K562 (cell line): ENCODE results near the gene TEX35. TPM values are rescaled to one million over a fixed set of nuclear protein-coding genes. Genes with fewer than 3 reads are reported as not detected.

ENCODE experiments used
- ATAC-seq: fragments of 200-7000 bp; cut with Tn5 transposase; 3 replicates; pipeline ENCODE4 v1.9.1; 2020; ENCODE audit warnings: moderate library complexity
- BruUV-seq: library from RNA; stranded (reverse); fragments of 400-500 nt; replicated peaks from 2 replicates; lab custom pipeline; 2021; lab: Mats Ljungman, UMichigan
- CTCF ChIA-PET: fragments of 300-600 bp; formaldehyde crosslinking; extraction: SDS; loops from one replicate; lab custom pipeline; 2021; ENCODE audit warnings: low intra/inter-chr PET ratio; lab: Yijun Ruan, JAX
- POLR2A ChIA-PET: fragments of 300-600, 350-650 bp; sonication (Branson Sonifier 250); formaldehyde crosslinking; extraction: SDS; loops from one replicate; lab custom pipeline; 2021; ENCODE audit warnings: antibody characterized with exemption, inconsistent platforms; lab: Yijun Ruan, JAX
- DNase-seq, 4 experiments: peaks; one replicate each; pipeline versions ENCODE4 v3.0.0 to v3.0.0-alpha.2; 2011 to 2018; ENCODE audit warnings: low spot score in 3 of 4, mixed read lengths in 3 of 4; ENCODE audit errors: extremely low read depth in 1 of 4
- FAIRE-seq: peaks from 2 replicates; lab custom pipeline; 2011; peaks lifted over from hg19 to GRCh38; lab: Jason Lieb, UNC
- H2AFZ ChIP-seq: 2 replicates; pipeline ENCODE4 v1.6.0; 2011; ENCODE audit warnings: low read depth, low read length, control low read depth, inconsistent platforms
- H3K27ac ChIP-seq: fragments of 200-600 bp; 3 replicates; pipeline ENCODE4 v1.8.0; 2011; ENCODE audit warnings: low read depth, mild to moderate bottlenecking, control low read depth, inconsistent platforms, low read length, moderate library complexity, mixed read lengths; ENCODE audit errors: extremely low read depth
- H3K27me3 ChIP-seq, 2 experiments: fragments of 300-600 bp in 1 of 2; 2 replicates in 1 of 2; 3 replicates in 1 of 2; pipeline versions ENCODE4 v1.6.0 to v1.8.0; 2011; ENCODE audit warnings: inconsistent platforms in 2 of 2, low read length in 2 of 2, mild to moderate bottlenecking in 1 of 2, mixed read lengths in 1 of 2, moderate library complexity in 1 of 2; ENCODE audit not compliant: control insufficient read depth in 2 of 2, insufficient read depth in 2 of 2
- H3K36me3 ChIP-seq: fragments of 300-600 bp; 3 replicates; pipeline ENCODE4 v1.8.0; 2011; ENCODE audit warnings: mild to moderate bottlenecking, low read length, inconsistent platforms; ENCODE audit not compliant: control insufficient read depth, insufficient read depth
- H3K4me1 ChIP-seq, 2 experiments: fragments of 200-600 bp in 1 of 2; replicated peaks in 1 of 2; 2 replicates in 1 of 2; 3 replicates in 1 of 2; pipeline versions ENCODE4 v1.5.1 to v1.8.0; 2011; ENCODE audit warnings: inconsistent platforms in 2 of 2, low read length in 2 of 2, mild to moderate bottlenecking in 1 of 2, mixed read lengths in 1 of 2, moderate library complexity in 1 of 2; ENCODE audit not compliant: control insufficient read depth in 2 of 2, insufficient read depth in 2 of 2
- H3K4me2 ChIP-seq: 2 replicates; pipeline ENCODE4 v1.6.1; 2011; ENCODE audit warnings: low read length, control low read depth, inconsistent platforms, mixed read lengths; ENCODE audit not compliant: insufficient read depth
- H3K4me3 ChIP-seq: fragments of 200-600 bp; sonication (generic), shearing (Covaris generic); 2 replicates; pipeline ENCODE4 v1.5.1; 2016; ENCODE audit warnings: control low read depth, inconsistent platforms
- H3K79me2 ChIP-seq: fragments of 200-600 bp; 3 replicates; pipeline ENCODE4 v1.8.0; 2011; ENCODE audit warnings: low read length, inconsistent platforms; ENCODE audit not compliant: control insufficient read depth, insufficient read depth
- H3K9ac ChIP-seq, 2 experiments: 2 replicates each; pipeline versions ENCODE4 v1.6.0 to v1.6.1; 2011; ENCODE audit warnings: low read depth in 2 of 2, low read length in 2 of 2, control low read depth in 1 of 2, inconsistent platforms in 1 of 2, mild to moderate bottlenecking in 1 of 2, mixed read lengths in 1 of 2; ENCODE audit not compliant: insufficient read depth in 1 of 2
- H3K9me1 ChIP-seq: one replicate; pipeline ENCODE4 v1.6.0; 2011; ENCODE audit warnings: inconsistent platforms, mild to moderate bottlenecking, low read length, moderate library complexity; ENCODE audit not compliant: control insufficient read depth, insufficient read depth
- H3K9me3 ChIP-seq: replicated peaks from 2 replicates; pipeline ENCODE4 v1.5.1; 2011; ENCODE audit warnings: low read depth, low read length, inconsistent platforms; ENCODE audit not compliant: control insufficient read depth, insufficient read depth
- H4K20me1 ChIP-seq: replicated peaks from 2 replicates; pipeline ENCODE4 v1.6.1; 2011; ENCODE audit warnings: low read length, inconsistent platforms, mixed read lengths; ENCODE audit not compliant: control insufficient read depth, insufficient read depth
- CTCF ChIP-seq, 3 experiments: IDR thresholded peaks in 2 of 3; conservative IDR thresholded peaks in 1 of 3; 2 replicates each; pipeline ENCODE4 v1.5.1; 2011 to 2012; ENCODE audit warnings: low read length in 3 of 3, mild to moderate bottlenecking in 3 of 3, control low read depth in 2 of 3, improper control_type of control experiment in 1 of 3, inconsistent platforms in 1 of 3, low read depth in 1 of 3, mixed read lengths in 1 of 3, moderate library complexity in 1 of 3; ENCODE audit not compliant: insufficient read depth in 2 of 3
- CXXC5 ChIP-seq: fragments of 250-450 bp; sonication (Bioruptor Pico); IDR thresholded peaks from 2 replicates; pipeline ENCODE4 v1.8.0; 2022; ENCODE audit warnings: inconsistent platforms, mild to moderate bottlenecking, moderate library complexity
- E2F1 ChIP-seq: sonication (generic); formaldehyde crosslinking; IDR thresholded peaks from 2 replicates; pipeline ENCODE4 v1.8.1; 2023; ENCODE audit warnings: mild to moderate bottlenecking, missing genetic modification reagents, moderate library complexity
- JUNB ChIP-seq: fragments of 450-650 bp; formaldehyde crosslinking; conservative IDR thresholded peaks from 2 replicates; pipeline ENCODE4 v1.4.0; 2020; ENCODE audit warnings: mild to moderate bottlenecking
- MYNN ChIP-seq, 2 experiments: sonication (generic); formaldehyde crosslinking in 1 of 2; IDR thresholded peaks; 2 replicates each; pipeline versions ENCODE4 v1.5.0 to v1.6.1; 2016 to 2020; ENCODE audit warnings: antibody characterized with exemption in 1 of 2, missing genetic modification reagents in 1 of 2
- PPARD ChIP-seq: fragments of 250-450 bp; sonication (Bioruptor Pico); IDR thresholded peaks from 2 replicates; pipeline ENCODE4 v1.8.0; 2022; ENCODE audit warnings: inconsistent platforms, mild to moderate bottlenecking, moderate library complexity
- ZNF12 ChIP-seq: sonication (generic); formaldehyde crosslinking; IDR thresholded peaks from 2 replicates; pipeline ENCODE4 v1.4.0; 2020; ENCODE audit warnings: mild to moderate bottlenecking, missing genetic modification reagents
- ZNF551 ChIP-seq: fragments of 250-450 bp; sonication (Bioruptor Pico); IDR thresholded peaks from 2 replicates; pipeline ENCODE4 v1.5.0; 2021; ENCODE audit warnings: mild to moderate bottlenecking, moderate library complexity
- WGBS: fragments of 100-300 bp; shearing (Covaris generic); methylation state at CpG from one replicate; pipeline ENCODE4 v1.1.6; 2016; ENCODE audit warnings: low coverage, mixed read lengths; ENCODE audit not compliant: insufficient coverage; ENCODE audit errors: missing lambda C conversion rate; 5-methylcytosine and 5-hydroxymethylcytosine counted together
- in situ Hi-C: fragments of 300-500 bp; cut with MboI; formaldehyde crosslinking; loops from 4 replicates; pipeline ENCODE4 v1.15.0; 2018; ENCODE audit warnings: inconsistent platforms, mixed read lengths
- intact Hi-C: fragments of 100-400 bp; cut with micrococcal nuclease; formaldehyde crosslinking; loops from 2 replicates; pipeline ENCODE4 v1.14.2; 2022
- polyA plus RNA-seq, 8 experiments: library from polyadenylated mRNA; depleted of rRNA in 4 of 8; stranded (reverse) in 5 of 8; unstranded in 3 of 8; fragments of >200 nt; fragmentation: Nextera tagmentation in 2 of 8; fragmentation: Illumina TruSeq in 1 of 8; extraction: Ambion mirVana in 2 of 8; extraction: Trizol in 1 of 8; gene quantifications; 2 replicates each; pipeline versions ENCODE4 v1.2.1 to v1.2.3, GENCODE V29; 2011 to 2014; ENCODE audit warnings: inconsistent platforms in 1 of 8, missing spikeins in 1 of 8
- total RNA-seq, 7 experiments: library from RNA; depleted of rRNA in 6 of 7; stranded (reverse); fragments of >200 nt in 6 of 7; fragmentation: Illumina TruSeq in 2 of 7; extraction: Trizol in 2 of 7; gene quantifications; 2 replicates each; pipeline versions ENCODE4 v1.2.1 to v1.2.3, GENCODE V29; 2011 to 2021; ENCODE audit warnings: low replicate concordance in 1 of 7

Gene TEX35
- total and polyA plus RNA-seq, 9 of the 15 experiments (the other 6 are each of a cell fraction or from before 2014, with no cell fraction given): not detected

- no peak overlapping the region for H3K4me2 ChIP-seq
- no peaks in the 10 kb centered on the region for H3K9me3 ChIP-seq
- DNase-seq (no peak), ATAC-seq (no peak), FAIRE-seq (no peak)
- H3K79me2 ChIP-seq: no peaks in the 10 kb centered on the region
- H3K9me1 ChIP-seq: no peaks in the 10 kb centered on the region
- no TSS peak for BruUV-seq
- peaks cover 2 to 21% of the 10 kb centered on the region in 2 experiments; a peak in 2 of 5 replicates for H3K27me3 ChIP-seq
- no peak overlapping the region for H3K9ac ChIP-seq
- no peaks in the 10 kb centered on the region for H3K36me3 ChIP-seq
- H4K20me1 ChIP-seq: no peaks in the 10 kb centered on the region
- no peak overlapping the region for H3K4me3 ChIP-seq
- WGBS: 0% methylated on average over 3 of the region's 3 CpGs
- TF ChIP-seq CTCF (IDR thresholded peaks at IDR 0.05 in 2 of 3, conservative IDR thresholded peaks at IDR 0.05 in 1 of 3; ENCODE audit: insufficient read depth in 2 of 3, low read depth in 1 of 3, low read length in 3 of 3): peak in 1 of 3 experiments; percentile 16; a peak in 1 of 6 replicates
- TF ChIP-seq MYNN (IDR thresholded peaks at IDR 0.05): no peak
- no peak for TF ChIP-seq MYNN (CRISPR knock-in tag; IDR thresholded peaks at IDR 0.05)
- ChIA-PET POLR2A (no interaction called here), CTCF (no interaction called here)
- in situ Hi-C loops: loop anchor here (25.0 kb wide), 1 partner anchor 814 kb away; the partner anchor contains the start of gene AXDND1
- intact Hi-C loops: loop anchor here (10.0 kb wide), 1 partner anchor 827 kb away; no protein-coding TSS in a partner anchor
- peaks cover 0 to 2% of the 10 kb centered on the region in 2 experiments; a peak in 2 of 5 replicates for H3K4me1 ChIP-seq
- H2AFZ ChIP-seq: no peak overlapping the region
- no peak overlapping the region for H3K27ac ChIP-seq
These were observed 35.2 kb downstream of the TEX35 start for GRCh38 chr1:178548108-178548507.

GRCh38 chr1:178551307-178551706, 38.4 kb downstream of the TEX35 start:
- H3K4me3 ChIP-seq: no peak overlapping the region
- DNase-seq (no peak), FAIRE-seq (no peak)
- H3K27ac ChIP-seq: no peak overlapping the region
- no peaks in the 10 kb centered on the region for H3K79me2 ChIP-seq
- CTCF ChIA-PET: no interaction called here
- no peaks in the 10 kb centered on the region for H3K9me3 ChIP-seq
- 0% methylated on average over 3 of the region's 3 CpGs for whole genome bisulfite sequencing
- no peaks in the 10 kb centered on the region for H3K4me1 ChIP-seq
- no peak overlapping the region for H3K4me2 ChIP-seq
- H4K20me1 ChIP-seq: no peaks in the 10 kb centered on the region
- no peak overlapping the region for H3K9ac ChIP-seq
- intact Hi-C loops: no loop called here
- BruUV-seq: no TSS peak
- TF ChIP-seq CXXC5 (no peak), ZNF12 (CRISPR knock-in tag) (no peak), E2F1 (no peak), JUNB (CRISPR knock-in tag) (no peak), PPARD (CRISPR knock-in tag) (no peak), ZNF551 (no peak)
- TF ChIP-seq, all 486 proteins: peak for 0
- no peak for ATAC-seq
- Histone ChIP-seq H3K36me3 (no peaks in the 10 kb centered on the region), H2AFZ (no peak overlapping the region), H3K9me1 (no peaks in the 10 kb centered on the region), H3K27me3 (peaks cover 0 to 7% of the 10 kb centered on the region in 2 experiments; a peak in 2 of 5 replicates)
- in situ Hi-C loops: no loop called here
- POLR2A ChIA-PET: interaction anchor here (0.7 kb wide), 1 partner anchor 1551 kb away, joined by 4 read pairs; no protein-coding TSS in a partner anchor
